Chondrocyte (in vitro differentiated cells): ENCODE data around the gene ADAM12. TPM values are rescaled to one million over a fixed set of nuclear protein-coding genes. Genes with fewer than 3 reads are reported as not detected.

Experiments used
- DNase-seq: peaks from one replicate; pipeline ENCODE4 v3.0.0; 2021; ENCODE audit warnings: mixed read lengths, low spot score
- H3K27ac Mint-ChIP-seq: one replicate; pipeline ENCODE4 v1.8.0; 2021; ENCODE audit warnings: mild to moderate bottlenecking, moderate library complexity, mixed read lengths; ENCODE audit not compliant: unreplicated experiment
- H3K27me3 Mint-ChIP-seq: 2 replicates; pipeline ENCODE4 v1.8.0; 2021; ENCODE audit warnings: low read depth, mixed read lengths
- H3K36me3 Mint-ChIP-seq: 2 replicates; pipeline ENCODE4 v1.8.0; 2021; ENCODE audit warnings: low read depth, mixed read lengths
- H3K4me1 Mint-ChIP-seq: 2 replicates; pipeline ENCODE4 v1.8.0; 2021; ENCODE audit warnings: low read depth, mild to moderate bottlenecking, mixed read lengths
- H3K4me3 Mint-ChIP-seq: one replicate; pipeline ENCODE4 v1.8.0; 2021; ENCODE audit warnings: mild to moderate bottlenecking, moderate library complexity, mixed read lengths; ENCODE audit not compliant: unreplicated experiment
- H3K9me3 Mint-ChIP-seq: 2 replicates; pipeline ENCODE4 v1.8.0; 2021; ENCODE audit warnings: low read depth, mixed read lengths
- total RNA-seq: library from RNA; stranded (reverse); gene quantifications from 3 replicates; pipeline ENCODE4 v1.2.1, GENCODE V29; 2021
- TF ChIP-seq, protein P1 (sequence below): fragments of 200-600 bp; sonication (generic); IDR thresholded peaks from 2 replicates; pipeline ENCODE4 v1.5.0; 2021; ENCODE audit warnings: antibody characterized with exemption, mild to moderate bottlenecking, moderate library complexity

Gene ADAM12
- total RNA-seq, 1 donor from 2014 or later: 175 TPM

DNA sequence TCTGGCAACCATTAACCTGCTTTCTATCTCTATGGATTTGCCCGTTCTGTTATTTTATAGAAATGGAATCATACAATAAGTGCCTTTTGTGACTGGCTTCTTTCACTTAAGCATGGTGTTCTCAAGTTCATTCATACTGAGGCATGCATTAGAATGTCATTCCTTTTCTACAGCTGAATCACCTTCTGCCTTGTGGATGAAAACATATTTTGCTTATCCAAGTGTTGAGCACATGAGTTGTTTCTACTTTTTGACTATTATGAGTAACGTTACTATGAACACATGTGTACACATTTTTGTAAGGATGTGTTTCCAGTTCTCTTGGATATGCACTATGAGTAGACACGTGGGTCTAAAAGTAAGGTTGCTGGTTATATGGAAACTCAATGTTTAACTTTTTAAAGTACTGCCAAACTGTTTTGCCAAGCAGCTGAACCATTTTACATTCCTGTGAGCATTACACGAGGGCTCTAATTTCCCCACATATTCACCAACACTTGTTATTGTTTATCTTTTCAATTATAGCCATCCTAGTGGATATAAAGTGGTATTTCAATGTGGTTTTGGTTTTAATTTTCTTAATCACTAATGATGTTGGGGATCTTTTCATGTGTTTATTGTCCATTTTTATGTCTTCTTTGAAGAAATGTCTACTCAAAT, 250.6 kb downstream of the ADAM12 start:
- H3K27me3 Mint-ChIP-seq: no peaks in the 10 kb centered on the region
- TF ChIP-seq, protein P1, sequence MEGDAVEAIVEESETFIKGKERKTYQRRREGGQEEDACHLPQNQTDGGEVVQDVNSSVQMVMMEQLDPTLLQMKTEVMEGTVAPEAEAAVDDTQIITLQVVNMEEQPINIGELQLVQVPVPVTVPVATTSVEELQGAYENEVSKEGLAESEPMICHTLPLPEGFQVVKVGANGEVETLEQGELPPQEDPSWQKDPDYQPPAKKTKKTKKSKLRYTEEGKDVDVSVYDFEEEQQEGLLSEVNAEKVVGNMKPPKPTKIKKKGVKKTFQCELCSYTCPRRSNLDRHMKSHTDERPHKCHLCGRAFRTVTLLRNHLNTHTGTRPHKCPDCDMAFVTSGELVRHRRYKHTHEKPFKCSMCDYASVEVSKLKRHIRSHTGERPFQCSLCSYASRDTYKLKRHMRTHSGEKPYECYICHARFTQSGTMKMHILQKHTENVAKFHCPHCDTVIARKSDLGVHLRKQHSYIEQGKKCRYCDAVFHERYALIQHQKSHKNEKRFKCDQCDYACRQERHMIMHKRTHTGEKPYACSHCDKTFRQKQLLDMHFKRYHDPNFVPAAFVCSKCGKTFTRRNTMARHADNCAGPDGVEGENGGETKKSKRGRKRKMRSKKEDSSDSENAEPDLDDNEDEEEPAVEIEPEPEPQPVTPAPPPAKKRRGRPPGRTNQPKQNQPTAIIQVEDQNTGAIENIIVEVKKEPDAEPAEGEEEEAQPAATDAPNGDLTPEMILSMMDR: peak; percentile 10
- peaks cover 2% of the 10 kb centered on the region for H3K9me3 Mint-ChIP-seq
- H3K4me3 Mint-ChIP-seq: no peak overlapping the region
- no peak for DNase-seq
- peak overlapping the region; percentile 60 for H3K27ac Mint-ChIP-seq
- H3K4me1 Mint-ChIP-seq: peaks cover 6% of the 10 kb centered on the region
- H3K36me3 Mint-ChIP-seq: peaks cover 16% of the 10 kb centered on the region

- Mint-ChIP-seq H3K27ac (no peak overlapping the region), H3K4me3 (no peak overlapping the region), H3K4me1 (peaks cover 6% of the 10 kb centered on the region), H3K9me3 (peaks cover 2% of the 10 kb centered on the region), H3K27me3 (no peaks in the 10 kb centered on the region), H3K36me3 (peaks cover 17% of the 10 kb centered on the region)
- TF ChIP-seq, protein P1: no peak
- DNase-seq: no peak
Measured at GRCh38 chr10:126135941-126136595, 252.2 kb downstream of the ADAM12 start.

- Mint-ChIP-seq H3K27me3 (no peaks in the 10 kb centered on the region), H3K4me1 (peaks cover 6% of the 10 kb centered on the region), H3K36me3 (peaks cover 19% of the 10 kb centered on the region), H3K9me3 (peaks cover 2% of the 10 kb centered on the region), H3K4me3 (no peak overlapping the region), H3K27ac (no peak overlapping the region)
- DNase-seq: no peak
- TF ChIP-seq, protein P1: peak; percentile 52
Measured at GRCh38 chr10:126135177-126135576, 253.1 kb downstream of the ADAM12 start.

DNA sequence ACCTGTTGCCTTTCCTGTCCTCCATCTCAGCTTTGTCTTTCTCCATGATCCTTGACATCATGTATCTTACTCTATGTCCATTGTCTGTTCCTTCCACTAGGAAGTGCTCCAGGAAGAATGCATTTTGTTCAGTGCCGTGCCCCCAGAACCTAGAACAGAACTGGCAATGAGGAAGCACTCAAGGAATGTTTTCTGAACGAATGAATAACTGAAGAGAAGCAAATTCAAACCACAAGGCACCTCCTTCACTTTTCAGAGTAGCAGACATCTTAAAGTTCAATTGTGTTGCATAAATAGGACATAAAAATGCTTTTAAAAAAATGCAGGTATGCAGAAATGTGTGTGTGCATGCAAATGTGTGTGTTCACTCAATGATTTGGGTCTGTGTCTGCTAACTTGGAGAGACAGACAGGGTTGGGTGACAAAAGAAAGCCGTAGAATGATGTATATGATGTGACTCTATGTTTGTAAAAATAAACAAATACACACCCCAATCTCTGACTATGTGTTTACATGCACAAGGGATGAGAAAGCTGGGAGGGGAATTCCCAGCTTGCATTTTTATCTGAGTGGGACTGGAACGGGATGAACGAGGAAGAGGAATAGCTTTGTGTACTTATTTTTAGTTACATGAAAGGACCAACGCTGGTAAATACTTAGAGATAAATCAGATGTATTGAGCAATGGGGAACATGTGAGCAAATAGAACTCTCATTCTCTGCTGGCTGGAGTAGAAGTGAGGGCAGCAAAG, 254.2 kb downstream of the ADAM12 start:
- Mint-ChIP-seq H3K36me3 (peaks cover 19% of the 10 kb centered on the region), H3K4me1 (peaks cover 6% of the 10 kb centered on the region), H3K9me3 (peaks cover 2% of the 10 kb centered on the region), H3K27me3 (no peaks in the 10 kb centered on the region), H3K4me3 (no peak overlapping the region), H3K27ac (no peak overlapping the region)
- no peak for DNase-seq
- TF ChIP-seq, protein P1: no peak

DNA sequence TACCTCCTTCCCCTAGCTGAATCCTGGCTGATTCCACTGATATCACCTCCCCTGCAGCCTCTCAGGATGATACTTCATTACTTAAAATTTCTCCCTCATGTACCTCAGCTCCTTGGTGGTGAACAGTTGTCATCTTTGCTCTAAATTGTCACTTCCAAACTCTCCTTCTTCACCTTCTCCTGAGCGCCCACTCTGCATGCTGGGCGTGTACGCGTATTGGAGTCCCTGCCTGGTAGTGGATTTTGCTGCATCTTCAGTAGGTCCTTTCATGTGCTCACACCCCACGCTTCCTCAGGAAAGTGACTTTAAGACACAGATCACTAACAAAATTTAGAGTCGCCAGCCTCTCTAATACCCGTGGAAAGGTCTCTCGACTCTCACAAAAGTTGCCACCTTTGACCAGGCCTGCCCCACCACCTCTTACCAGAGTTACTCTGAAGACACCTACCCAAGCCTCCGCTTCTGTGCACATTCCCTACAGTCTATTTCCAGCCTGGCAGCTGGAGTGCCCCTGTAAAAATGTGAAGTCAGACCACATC, 255.1 kb downstream of the ADAM12 start:
- Mint-ChIP-seq H3K9me3 (no peaks in the 10 kb centered on the region), H3K4me3 (no peak overlapping the region), H3K36me3 (peaks cover 25% of the 10 kb centered on the region), H3K27me3 (no peaks in the 10 kb centered on the region), H3K4me1 (peaks cover 6% of the 10 kb centered on the region), H3K27ac (no peak overlapping the region)
- no peak for DNase-seq
- TF ChIP-seq, protein P1: no peak
